ENCODE results near the gene TRPV3.

DNA sequence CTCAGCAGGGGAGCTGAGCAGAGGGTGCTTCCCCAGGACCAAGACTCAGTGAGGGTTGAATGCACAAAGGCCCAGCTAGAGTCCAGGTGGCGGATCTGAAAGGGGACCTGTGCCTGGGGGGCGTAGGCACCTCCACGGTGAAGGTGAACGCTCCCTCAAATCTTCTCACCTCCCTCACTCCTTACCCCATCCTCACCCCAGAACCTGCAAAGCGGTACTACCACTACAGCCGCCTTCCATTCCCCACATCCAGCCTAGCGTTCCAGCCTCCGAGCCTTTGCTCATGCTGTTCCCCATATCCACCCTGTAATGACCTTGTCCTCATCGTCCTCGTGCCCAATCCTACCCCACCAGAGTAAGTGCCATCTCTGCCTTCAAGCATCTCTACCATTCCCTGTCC, 30.6 kb downstream of the TRPV3 start:
- TF ChIP-seq CTCF (IDR thresholded peaks at IDR 0.05) (no peak), POLR2A (IDR thresholded peaks at IDR 0.05) (no peak)
